Myocyte (in vitro differentiated cells): ENCODE measurements around the gene HDLBP. TPM values are rescaled to one million over a fixed set of nuclear protein-coding genes. Genes with fewer than 3 reads are reported as not detected.

Experiments
- DNase-seq: peaks from one replicate; pipeline ENCODE4 v3.0.0-alpha.2; 2012; ENCODE audit warnings: low read depth
- total RNA-seq: library from RNA; depleted of rRNA; stranded (reverse); fragments of >200 nt; gene quantifications from 2 replicates; pipeline ENCODE4 v1.2.3, GENCODE V29; 2014

Gene HDLBP
- total RNA-seq, 1 donor from 2014 or later = 661 TPM

- no peak for DNase-seq
Measured at GRCh38 chr2:241214209-241214608, 101.3 kb downstream of the HDLBP start.

GRCh38 chr2:241213567-241213966 lies 101.9 kb downstream of the HDLBP start:
- DNase-seq = no peak

GRCh38 chr2:241213041-241213440 lies 102.4 kb downstream of the HDLBP start:
- peak; percentile 88 for DNase-seq

GRCh38 chr2:241211276-241211675 lies 104.2 kb downstream of the HDLBP start:
- no peak for DNase-seq

GRCh38 chr2:241209271-241209670 lies 106.2 kb downstream of the HDLBP start:
- no peak for DNase-seq

GRCh38 chr2:241208058-241208457 lies 107.4 kb downstream of the HDLBP start:
- DNase-seq = no peak

- DNase-seq = no peak
Measured at GRCh38 chr2:241207641-241208040, 107.8 kb downstream of the HDLBP start.

- no peak for DNase-seq
Measured at GRCh38 chr2:241207151-241207550, 108.3 kb downstream of the HDLBP start.

- no peak for DNase-seq
Measured at GRCh38 chr2:241205086-241205485, 110.4 kb downstream of the HDLBP start.

GRCh38 chr2:241204490-241204889 lies 111.0 kb downstream of the HDLBP start:
- no peak for DNase-seq

GRCh38 chr2:241204010-241204384 lies 111.5 kb downstream of the HDLBP start:
- DNase-seq = no peak

GRCh38 chr2:241203218-241204009 lies 112.1 kb downstream of the HDLBP start:
- no peak for DNase-seq

GRCh38 chr2:241202681-241203080 lies 112.8 kb downstream of the HDLBP start:
- DNase-seq = no peak

- DNase-seq = no peak
Measured at GRCh38 chr2:241202268-241202585, 113.2 kb downstream of the HDLBP start.

GRCh38 chr2:241201445-241202267 lies 113.8 kb downstream of the HDLBP start:
- no peak for DNase-seq

GRCh38 chr2:241200822-241201395 lies 114.6 kb downstream of the HDLBP start:
- no peak for DNase-seq

- no peak for DNase-seq
Measured at GRCh38 chr2:241199897-241200821, 115.3 kb downstream of the HDLBP start.

GRCh38 chr2:241199286-241199685 lies 116.2 kb downstream of the HDLBP start:
- DNase-seq = no peak

- DNase-seq = no peak
Measured at GRCh38 chr2:241198381-241199279, 116.8 kb downstream of the HDLBP start.

- no peak for DNase-seq
Measured at GRCh38 chr2:241197947-241198346, 117.5 kb downstream of the HDLBP start.
